Activated T-cell treated with anti-CD3 and anti-CD28 coated beads for 48 hours (primary cell): ENCODE data around the gene LMNB1.
"Not testable (repeated sequence)": the region's sequence is repeated elsewhere in the genome, so short reads cannot be mapped to it uniquely, and the experiment has no call there.

Experiments used
- DNase-seq: peaks from one replicate; pipeline ENCODE4 v3.0.0-alpha.2; 2020; ENCODE audit warnings: low read depth

Gene LMNB1

GRCh38 chr5:126778675-126779403 is 1.9 kb downstream of the LMNB1 start:
- no peak for DNase-seq

- DNase-seq = no peak
Measured at GRCh38 chr5:126780165-126780827, 3.4 kb downstream of the LMNB1 start.

- not testable (repeated sequence) for DNase-seq
Measured at GRCh38 chr5:126788409-126788808, 11.5 kb downstream of the LMNB1 start.

GRCh38 chr5:126793097-126793496 is 16.2 kb downstream of the LMNB1 start:
- DNase-seq = no peak

- not testable (repeated sequence) for DNase-seq
Measured at GRCh38 chr5:126793648-126794047, 16.7 kb downstream of the LMNB1 start.

- DNase-seq = no peak
Measured at GRCh38 chr5:126794157-126794828, 17.4 kb downstream of the LMNB1 start.

GRCh38 chr5:126799780-126800179 is 22.8 kb downstream of the LMNB1 start:
- no peak for DNase-seq

GRCh38 chr5:126801174-126801991 is 24.4 kb downstream of the LMNB1 start:
- no peak for DNase-seq

- DNase-seq = no peak
Measured at GRCh38 chr5:126801992-126802294, 25.0 kb downstream of the LMNB1 start.

- no peak for DNase-seq
Measured at GRCh38 chr5:126805063-126805462, 28.1 kb downstream of the LMNB1 start.

- no peak for DNase-seq
Measured at GRCh38 chr5:126808521-126808988, 31.6 kb downstream of the LMNB1 start.

GRCh38 chr5:126809916-126810315 is 33.0 kb downstream of the LMNB1 start:
- DNase-seq = no peak

GRCh38 chr5:126810596-126811380 is 33.9 kb downstream of the LMNB1 start:
- no peak for DNase-seq

- DNase-seq = peak; percentile 10
Measured at GRCh38 chr5:126811515-126812198, 34.7 kb downstream of the LMNB1 start.

GRCh38 chr5:126812199-126812570 is 35.2 kb downstream of the LMNB1 start:
- no peak for DNase-seq

- not testable (repeated sequence) for DNase-seq
Measured at GRCh38 chr5:126813799-126814198, 36.9 kb downstream of the LMNB1 start.

- DNase-seq = no peak
Measured at GRCh38 chr5:126814721-126815404, 37.9 kb downstream of the LMNB1 start.

- no peak for DNase-seq
Measured at GRCh38 chr5:126816649-126817048, 39.7 kb downstream of the LMNB1 start.

- no peak for DNase-seq
Measured at GRCh38 chr5:126818736-126819135, 41.8 kb downstream of the LMNB1 start.

- DNase-seq = no peak
Measured at GRCh38 chr5:126819253-126819652, 42.3 kb downstream of the LMNB1 start.
